GM19043 (cell line): ENCODE results near the gene RNPS1.

Experiments
- ATAC-seq: cut with Tn5 transposase; IDR thresholded peaks from one replicate; pipeline ENCODE4 v1.9.1; 2021; ENCODE audit warnings: low read depth; ENCODE audit not compliant: unreplicated experiment

RNPS1 gene

DNA sequence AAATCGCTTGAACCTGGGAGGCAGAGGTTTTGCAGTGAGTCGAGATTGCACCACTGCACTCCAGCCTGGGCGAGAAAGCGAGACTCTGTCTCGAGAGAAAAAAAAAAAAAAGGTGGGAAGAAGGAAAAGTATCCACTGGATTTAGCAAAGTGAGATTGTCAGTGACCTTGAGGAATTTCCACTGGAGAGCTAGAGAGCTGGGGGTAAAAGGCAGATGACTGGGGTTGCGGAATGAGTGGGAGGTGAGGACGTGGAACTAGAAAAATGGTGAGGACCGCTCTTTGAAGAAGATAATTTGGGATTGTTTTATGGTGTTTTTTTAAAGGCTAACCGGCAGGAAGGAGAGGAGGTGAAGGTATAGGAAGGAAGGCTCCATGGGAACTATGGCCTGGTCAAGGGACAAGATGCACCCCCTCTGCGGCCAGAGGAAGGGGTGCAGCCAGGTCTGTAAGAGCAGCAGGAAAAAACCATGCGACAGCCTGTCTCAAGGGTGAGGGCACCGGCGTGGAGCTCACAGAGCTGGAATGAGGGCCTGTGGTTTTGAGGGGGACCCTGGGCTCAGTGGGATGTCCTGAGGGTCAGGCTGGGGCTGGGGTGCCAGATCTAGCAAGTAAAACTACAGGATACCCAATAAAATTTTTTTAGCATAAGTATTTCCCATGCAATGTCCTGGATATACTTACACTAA is 63.4 kb downstream of the RNPS1 start:
- no peak for ATAC-seq
